Glomerular endothelial cell (primary cell): Measurements from ENCODE around the gene TRIM29. TPM values are rescaled to one million over a fixed set of nuclear protein-coding genes. Genes with fewer than 3 reads are reported as not detected.

ENCODE experiments used
- DNase-seq: peaks from one replicate; pipeline ENCODE4 v3.0.0-alpha.2; 2011; ENCODE audit warnings: low read depth, low spot score; ENCODE audit errors: extremely low read depth
- total RNA-seq: library from RNA; depleted of rRNA; stranded (reverse); fragments of >200 nt; gene quantifications from 2 replicates; pipeline ENCODE4 v1.2.3, GENCODE V29; 2015

The TRIM29 gene
- total RNA-seq, 1 donor from 2014 or later: not detected

DNA sequence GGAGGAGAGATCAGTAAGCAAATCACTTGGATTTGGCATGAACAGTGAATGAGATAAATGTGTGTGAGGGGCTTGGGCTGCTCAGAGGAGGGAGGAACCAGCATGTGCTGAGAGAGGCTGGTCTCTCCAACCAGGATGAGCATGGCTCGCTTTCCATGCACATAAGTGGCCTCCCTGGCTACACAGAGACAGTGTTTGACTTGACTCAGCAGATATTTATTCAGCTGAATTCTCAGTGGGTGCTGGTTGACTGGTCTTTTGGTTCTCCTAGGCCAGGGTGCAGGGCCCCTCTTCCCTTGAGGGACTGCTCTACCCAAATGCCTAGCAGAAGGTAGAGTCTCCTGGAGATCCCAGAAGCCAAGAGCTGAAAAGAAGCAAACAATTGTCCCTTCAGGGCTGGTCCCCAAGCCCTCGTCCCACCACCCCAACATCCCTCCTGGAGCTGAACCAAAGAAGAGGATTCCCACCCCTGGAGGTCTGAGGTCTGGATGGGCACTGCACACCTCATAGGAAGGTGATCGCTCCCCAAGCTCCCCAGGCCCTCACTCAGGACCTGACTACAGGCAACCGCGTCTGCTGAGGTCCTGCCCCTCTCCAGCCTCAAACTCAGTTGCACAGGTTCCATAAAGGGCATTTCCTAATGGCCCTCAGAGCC lies 3.3 kb upstream of the TRIM29 start:
- DNase-seq: no peak

DNA sequence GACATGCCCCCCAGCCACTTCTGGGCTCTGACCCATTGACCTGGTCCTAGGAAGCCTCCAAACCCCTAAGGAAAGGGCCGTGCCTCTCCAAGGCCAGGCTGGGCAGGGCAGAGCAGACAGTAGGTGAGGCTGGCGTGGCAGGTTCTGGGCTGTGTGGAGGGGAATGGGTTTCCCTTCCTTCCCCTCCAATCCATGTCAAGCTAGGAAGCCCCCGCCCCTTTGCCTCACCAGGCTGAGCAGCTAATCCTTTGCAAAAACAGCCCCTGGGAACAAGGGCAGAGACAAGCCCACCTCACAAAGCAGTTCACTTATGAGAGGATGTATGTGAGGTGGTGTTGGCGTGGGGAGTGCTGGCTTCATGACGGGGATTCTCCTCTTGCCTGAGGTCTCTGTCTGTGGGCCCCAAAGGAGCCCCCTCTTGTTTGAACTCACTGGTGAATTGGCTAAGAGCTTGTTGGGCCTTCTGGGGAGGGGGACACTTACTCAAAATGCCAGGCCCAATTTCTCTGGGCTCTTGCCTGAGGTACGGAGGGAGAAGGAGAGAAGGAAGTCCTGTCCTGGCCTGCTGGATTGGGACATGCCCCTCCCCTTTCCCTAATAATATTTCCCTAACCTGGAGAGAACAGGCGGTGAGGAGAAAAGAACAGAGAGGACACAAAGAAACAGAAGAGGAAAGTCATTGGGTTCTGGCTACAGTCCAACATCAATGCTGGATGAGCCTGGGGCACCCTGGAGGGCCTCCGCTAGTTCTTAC lies 1.6 kb upstream of the TRIM29 start:
- no peak for DNase-seq

DNA sequence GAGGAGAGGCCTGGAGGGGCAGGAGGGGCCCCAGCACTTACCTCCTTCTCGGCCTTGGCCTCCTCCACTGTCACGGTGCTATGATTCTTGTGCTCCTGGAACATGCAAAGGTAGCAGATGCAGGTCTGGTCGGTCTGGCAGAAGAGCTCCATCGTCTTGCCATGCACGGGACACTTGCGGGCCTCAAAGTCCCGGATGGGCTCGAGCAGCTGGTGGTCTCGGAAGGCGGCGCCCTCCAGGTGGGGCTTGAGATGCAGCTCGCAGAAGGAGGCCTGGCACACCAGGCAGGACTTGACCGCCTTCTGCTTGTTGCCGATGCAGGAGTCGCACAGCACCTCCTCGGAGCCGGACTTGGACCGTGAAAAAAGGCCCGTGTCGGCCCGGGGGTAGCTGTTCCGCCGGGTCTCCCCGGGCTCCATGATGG lies 714 bp downstream of the TRIM29 start:
- DNase-seq: no peak

DNA sequence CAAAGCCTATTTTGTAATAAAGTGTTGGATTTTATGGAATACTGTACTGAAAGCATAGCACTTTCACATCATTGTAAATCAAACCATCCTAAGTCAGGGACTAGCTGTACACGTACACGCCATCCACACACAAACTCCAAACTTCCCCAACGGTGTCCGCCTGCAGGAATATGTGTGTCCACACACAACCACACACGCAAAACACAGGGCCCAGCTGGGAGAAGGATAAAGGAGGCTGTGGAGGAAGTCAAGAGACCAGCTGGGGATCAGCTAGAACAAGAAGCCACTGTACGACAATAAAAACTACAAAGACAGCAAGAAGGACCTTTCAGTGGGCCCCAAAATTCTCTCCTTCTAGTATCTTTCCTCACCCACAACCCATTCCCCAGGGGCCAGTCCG lies 1.6 kb downstream of the TRIM29 start:
- DNase-seq: no peak

DNA sequence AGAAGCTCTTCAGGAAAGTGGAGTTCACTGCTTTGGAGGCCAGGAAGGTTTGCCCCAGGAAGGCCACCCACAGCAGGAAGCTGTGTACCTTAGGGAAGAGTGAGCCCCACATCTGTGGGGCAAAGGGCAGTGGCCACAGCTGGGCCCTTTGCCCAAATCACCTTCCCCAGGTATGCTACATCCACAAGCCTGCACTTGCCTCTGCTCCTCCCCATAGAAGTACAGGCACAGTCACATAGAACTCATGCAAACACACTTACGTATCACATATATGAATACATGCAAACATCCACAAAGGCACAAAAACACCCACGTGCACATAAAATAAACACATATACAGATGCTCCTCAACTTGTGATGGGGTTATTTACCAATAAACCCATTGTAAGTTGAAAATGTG lies 2.1 kb downstream of the TRIM29 start:
- DNase-seq: no peak

DNA sequence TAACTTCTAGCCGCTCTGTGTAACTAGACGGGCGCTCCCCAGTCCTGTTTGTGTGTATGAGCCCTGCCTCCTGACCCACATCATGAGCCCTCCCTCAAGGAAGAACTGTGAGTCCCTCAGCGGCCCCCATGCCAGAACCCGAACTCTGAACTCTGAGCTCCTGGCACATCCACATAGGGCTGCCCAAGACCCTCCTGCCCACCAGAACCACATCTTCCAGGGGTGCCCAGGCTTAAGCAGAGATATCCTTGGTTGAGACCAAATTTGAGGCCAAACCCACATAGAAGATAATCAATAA lies 3.0 kb downstream of the TRIM29 start:
- no peak for DNase-seq

DNA sequence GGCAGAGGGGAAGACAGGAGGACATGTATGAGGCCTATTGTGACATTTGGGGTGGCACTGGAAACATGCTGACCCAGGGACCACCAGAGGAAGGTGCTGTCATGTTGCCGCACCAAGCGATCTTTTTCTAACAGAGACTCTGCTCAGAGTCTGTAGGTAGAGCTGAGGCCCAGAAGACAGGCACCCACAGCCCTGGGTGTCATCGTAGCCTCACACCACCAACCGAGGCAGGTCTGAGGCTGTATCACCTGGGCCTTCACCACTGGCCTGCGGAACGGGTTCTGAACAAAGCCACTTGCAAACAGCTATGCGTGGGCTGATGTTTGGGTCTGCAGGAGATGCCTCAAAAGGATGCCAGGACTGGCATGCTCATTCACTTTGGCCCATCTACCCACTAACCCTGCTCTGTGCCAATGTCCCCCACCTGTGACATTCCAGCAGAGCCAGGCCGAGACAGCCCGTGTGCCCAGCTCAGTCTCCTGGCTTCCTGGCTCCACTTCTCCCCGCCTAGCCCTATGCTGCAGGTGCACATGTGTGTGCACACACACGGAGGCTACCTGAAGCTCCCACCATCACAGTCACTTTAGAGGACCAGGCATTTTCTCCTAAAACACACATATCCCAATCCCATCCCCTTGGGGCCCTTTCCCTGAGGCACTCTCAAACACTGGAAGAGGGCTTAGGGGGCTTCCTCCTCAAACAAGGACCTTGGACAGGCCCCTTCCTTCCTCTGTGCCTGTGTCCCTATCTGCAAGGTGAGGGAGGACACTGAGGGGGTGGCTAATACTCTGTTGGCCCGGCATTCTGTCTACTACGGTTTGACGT lies 3.6 kb downstream of the TRIM29 start:
- no peak for DNase-seq

DNA sequence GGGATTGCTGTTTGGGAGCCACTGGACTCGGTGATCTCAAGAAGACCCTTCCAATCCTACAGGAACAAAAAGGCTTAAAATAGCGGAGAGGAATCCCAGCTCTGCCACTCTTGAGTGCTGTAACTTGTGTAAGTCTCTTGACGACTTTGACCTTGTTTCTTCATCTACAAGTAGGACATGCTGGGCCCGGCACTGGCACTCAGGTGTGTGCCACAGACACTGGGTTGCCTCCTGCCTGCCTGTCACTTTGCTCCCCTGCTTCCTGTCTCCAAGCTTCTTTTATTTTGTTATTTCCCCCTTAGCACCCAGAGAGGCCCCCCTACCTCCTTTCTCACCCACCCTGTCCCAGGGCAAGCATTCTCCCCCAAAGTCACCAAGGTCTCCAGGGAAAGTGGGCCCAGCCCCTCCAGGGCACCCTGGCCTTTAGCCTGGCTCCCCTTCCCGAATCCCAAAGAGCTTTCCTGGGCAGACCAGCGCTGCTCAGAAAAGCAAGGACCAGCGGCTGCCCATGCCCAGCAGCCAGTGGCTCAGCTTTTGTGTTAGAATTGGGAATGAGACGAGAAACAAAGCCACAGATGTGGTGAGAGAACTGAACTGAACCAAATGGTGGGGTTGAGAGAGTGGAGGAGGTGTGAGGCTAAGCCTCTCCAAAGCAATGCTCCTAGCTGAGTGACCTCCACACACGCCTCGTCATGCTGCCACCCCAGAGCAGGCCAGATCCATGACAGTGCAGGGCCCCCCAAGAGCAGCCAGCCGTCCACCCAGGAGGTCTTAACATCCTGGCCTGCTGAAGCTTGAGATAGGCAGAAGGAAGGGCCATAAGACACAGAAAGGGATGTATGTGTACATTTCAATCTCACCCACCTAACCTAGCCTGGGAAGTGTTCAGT lies 4.5 kb downstream of the TRIM29 start:
- DNase-seq: no peak

DNA sequence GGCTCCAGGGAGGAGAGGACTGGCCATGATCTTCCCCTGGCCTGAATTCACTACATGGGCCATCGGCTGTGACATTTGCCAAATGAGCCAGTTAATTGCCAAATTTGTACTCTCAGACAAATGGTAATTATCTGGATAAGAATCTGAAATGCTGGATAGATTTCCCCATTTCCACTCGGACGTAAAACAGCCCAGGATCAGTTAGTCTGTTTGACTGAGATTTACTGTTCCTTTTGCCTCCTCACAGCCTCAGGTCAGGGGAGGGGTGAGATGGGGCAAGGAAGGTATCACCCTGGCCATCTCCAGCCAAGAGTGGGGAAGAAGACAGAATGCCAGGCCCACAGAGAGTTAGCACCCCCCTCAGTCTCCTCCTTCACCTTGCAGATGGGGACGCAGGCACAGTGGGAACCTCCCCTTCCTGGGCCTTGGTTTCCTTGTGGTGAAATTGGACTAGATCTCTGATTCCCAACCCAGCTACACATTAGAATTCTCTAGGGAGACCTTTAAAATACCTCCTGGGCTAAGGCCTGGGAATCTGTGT lies 5.2 kb downstream of the TRIM29 start:
- no peak for DNase-seq

DNA sequence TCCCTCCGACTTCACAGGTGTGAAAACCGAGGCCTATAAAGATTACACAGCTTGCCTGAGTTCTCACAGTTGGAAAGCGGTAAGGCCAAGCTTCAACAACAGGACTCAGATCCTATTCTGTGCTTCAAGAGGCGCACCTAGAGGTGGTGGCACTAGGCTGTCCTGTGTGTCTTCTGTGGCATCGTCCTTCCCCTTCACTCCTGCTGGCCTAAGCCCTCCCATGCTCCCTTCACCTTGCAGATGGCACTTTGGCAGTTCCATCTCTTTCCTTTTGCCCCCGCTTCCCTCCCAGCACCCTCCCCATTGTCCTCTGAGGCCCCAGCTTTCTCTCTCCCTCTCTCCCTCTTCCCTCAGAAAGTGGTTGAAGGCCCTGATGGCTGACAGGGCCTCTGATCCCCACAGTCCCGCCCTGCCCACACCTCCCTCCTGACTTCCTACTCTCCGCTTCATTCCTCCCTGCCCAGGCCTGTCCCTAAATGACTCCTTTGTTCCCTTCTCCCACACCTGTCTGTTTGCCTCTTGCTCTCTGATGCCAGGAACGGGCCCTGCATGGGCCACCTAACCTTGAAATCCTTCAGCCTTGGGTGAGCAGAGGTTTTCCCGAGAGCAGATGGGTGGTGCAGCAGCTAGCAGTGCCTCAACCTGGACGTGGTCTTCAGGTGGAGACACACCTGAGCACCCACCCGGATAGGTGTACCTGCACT lies 5.8 kb downstream of the TRIM29 start:
- no peak for DNase-seq

DNA sequence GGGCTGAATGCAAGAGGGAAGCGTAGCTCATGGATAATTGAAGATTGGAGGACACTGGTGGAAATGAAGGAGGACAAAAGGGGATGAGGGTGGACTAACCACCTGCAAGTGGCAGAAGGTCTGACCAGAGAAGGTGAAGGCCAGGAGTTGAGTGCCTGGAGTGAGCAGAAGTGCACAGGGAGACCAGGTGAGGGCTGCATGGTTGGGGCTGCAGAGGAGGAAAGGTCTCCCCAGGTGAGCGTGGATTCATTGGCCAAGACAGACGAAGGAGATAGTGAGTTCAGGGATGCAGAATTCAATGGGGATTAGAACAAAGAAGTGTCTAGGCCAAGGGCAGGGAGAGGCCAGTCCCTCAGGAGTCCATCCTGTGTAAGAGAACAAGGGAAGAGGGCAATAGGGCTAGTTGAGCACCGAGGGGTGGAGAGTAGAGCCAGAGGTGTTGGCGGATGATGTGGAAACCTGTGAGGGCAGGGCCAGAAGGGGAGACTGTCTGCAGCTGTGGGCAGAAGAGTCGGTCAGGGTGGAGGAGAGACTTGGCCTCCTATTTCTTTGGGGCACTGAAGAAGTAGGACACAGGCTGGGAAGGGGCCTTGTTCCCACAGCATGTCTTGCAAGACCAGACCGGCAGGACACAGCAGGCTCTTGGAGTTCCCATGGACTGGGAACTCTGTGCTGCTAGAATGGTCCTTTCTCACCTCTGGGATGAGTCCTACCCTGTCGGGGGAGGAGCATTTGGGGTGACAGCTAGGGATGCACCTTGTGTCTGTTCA lies 6.7 kb downstream of the TRIM29 start:
- DNase-seq: no peak

DNA sequence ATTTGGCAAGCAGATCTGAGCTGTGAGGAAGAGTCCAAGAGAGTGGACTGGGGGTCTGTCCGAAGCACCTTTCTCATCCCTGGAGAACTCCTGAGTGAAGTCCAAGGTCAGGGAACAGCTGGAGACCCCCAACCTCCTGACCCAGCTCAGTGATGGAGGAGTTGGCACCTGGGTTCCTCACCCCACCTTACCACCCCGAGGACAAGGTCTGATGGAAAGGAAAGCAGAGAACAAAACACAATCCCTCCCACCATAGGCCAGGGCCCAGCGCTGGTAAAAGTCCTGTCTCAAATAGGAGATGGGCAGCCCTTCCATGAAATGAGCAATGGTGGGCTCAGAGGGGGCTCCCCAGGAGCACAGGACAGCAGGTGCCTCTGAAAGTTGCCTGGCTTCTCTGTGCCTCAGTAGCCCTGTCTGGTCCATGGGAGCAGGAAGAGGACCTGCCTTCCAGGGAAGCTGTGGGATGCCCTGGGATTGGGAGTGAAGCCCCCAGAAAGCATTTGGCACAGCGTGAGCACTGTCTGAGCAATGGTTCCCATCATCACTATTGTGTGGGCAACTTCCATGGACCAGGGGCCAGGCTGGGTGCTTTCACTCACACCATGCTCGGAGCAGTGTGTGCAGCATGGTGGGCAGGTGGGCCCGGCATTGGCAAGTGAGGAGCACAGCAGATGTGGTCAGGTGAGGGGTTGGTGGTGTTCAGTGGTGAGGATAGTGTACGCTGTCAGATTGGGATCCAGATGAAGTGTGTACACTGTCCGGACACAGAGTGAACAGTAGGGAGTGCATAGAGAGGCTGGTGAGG lies 7.5 kb downstream of the TRIM29 start:
- DNase-seq: no peak

DNA sequence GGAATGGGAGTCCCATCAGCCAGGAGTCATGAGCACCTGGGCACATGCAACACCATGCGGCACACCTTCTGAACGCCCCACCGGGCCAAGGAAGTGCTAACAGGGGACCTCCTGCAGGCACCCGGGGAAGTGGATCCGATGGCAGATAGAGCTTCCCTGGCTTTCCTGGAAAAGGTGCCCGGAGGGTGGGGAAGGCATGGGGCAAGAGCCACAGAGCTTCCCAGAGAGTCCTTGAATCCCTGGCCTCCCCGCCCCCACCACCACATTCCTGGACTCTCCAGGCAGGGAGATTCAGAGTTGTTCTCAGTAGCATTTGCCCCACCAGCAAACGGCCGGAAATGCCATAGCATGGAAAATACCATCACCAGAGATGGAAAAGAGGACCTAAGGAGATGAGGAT lies 8.3 kb downstream of the TRIM29 start:
- DNase-seq: no peak

DNA sequence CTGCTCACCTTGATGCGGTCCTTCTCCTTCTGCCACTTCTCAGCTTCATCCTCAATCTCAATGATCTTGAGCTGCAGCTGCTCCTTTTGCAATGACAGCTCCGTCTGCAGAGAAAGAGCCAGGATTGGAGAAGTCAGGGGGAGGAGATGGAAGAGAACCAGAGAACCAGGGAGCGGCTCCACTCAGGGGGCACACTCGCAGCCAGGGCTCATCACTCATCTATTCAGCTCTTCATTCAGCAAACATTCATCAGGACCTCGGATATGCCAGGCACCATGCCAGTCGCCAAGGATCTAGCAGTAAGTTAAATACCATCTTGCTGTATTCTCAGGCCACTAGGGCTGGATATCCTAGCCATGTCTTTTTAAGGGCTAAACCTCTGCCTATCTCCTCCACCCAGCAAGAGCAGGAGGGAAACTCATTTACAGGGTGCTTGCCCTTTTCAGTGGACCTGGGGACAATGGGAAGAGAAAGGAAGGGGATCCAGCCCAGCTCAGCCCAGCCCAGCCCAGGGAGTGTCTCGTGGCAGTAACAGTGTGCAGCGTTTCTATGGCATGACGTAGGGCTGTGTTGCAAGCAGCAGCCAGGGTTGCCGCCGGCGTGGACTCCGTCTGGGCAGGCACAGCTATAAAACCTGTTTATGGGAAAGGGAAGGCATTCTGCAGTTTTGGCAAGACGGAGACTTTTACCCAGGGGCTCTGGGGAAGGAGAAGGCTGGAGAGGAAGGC lies 9.4 kb downstream of the TRIM29 start:
- no peak for DNase-seq

DNA sequence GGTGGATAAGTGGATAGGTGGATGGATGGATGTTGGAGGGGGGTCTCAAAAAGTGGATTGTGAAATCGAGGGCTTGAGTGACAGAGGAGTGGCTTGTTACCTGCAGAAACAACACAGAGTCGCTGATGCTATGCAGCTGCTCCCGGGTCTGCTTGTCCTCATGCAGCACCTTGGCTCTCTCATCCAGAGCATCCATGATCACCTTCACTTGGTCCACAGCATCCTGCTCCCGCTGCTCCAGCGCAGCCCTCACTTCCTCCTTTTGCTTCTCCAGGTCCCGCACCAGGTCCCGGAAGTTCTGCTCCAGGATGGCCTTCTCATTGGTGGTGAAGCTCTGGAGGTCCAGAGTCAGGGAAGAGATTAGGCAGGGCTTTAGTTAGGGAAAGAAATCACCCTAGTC lies 10.7 kb downstream of the TRIM29 start:
- DNase-seq: no peak

DNA sequence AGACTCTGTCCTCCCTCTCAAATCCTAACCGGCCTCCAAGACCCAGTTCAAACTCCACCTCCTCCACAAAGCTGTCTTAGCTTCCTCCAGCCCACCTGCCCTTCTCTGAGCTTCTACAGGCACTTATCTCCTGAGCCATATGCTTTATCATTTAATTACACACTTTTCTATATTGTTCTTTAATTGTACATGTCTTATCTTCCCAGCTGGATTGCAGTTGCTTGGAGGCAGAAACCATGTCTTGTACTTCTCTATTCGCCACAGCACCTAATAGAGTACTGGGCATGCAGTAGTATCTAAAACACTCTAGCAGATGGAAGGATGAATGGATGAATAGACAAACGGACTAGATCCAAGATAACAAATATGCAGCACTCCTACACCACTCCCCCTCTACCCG lies 11.3 kb downstream of the TRIM29 start:
- no peak for DNase-seq

DNA sequence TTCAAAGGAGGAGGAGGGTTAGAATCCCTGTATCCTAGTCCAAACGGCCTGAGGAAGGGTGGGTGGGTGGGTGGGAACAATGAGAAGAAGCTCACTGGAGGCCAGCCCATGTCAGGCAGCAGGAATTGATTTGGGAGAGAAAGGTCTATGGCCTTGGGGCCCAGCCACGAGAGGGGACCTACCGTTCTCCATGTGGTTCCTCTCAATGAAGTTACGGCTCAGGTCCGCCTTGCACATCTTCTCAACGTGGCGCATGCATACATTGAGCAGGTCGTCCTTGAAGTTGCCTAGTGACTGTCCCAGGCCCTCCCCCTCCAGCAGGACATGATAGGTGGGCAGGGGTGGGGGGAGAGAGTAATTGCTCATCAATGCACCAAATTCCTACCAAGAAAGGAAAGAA lies 12.4 kb downstream of the TRIM29 start:
- DNase-seq: no peak

DNA sequence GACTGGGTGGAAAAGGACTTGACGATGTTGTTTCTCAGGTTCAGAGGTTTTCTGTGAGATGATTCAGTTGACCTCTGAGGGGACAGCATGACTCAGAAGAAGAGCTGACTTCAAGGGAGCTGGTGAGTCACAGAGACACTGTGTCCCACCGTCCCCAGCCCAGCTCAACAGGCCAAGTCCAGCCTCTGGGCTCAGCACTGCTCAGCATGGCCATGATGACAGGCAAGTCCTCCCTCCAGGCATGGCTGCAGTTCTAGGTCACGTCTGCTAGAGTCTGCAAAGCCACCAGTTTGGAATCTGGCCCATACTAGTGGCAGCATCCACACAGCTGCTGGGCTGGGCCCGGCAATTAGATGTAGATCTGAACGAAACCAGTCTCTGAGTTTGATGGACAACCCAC lies 12.9 kb downstream of the TRIM29 start:
- no peak for DNase-seq
